Right atrium auricular region (tissue), 2 donors: ENCODE results near the gene PTGER1. TPM values are rescaled to one million over a fixed set of nuclear protein-coding genes. Genes with fewer than 3 reads are reported as not detected.
A peak's percentile ranks its signal among the peaks of the same experiment; 100 is the strongest.

Experiments used
- DNase-seq: peaks from one replicate; pipeline ENCODE4 v3.0.0-alpha.2; 2019; ENCODE audit warnings: low spot score
- H3K27ac ChIP-seq, 2 donors: fragments of 200-600 bp; sonication (generic); 1 replicate in 1 of 2; 2 replicates in 1 of 2; pipeline ENCODE4 v1.5.1; 2016 to 2019
- H3K27me3 ChIP-seq, 2 donors: fragments of 200-600 bp; sonication (generic); one replicate each; pipeline versions ENCODE4 v1.5.1 to v1.6.0; 2017 to 2019
- H3K36me3 ChIP-seq: fragments of 200-600 bp; sonication (generic); one replicate; pipeline ENCODE4 v1.5.1; 2016
- H3K4me1 ChIP-seq, 2 donors: fragments of 200-600 bp; sonication (generic); one replicate each; pipeline versions ENCODE4 v1.5.1 to v1.6.0; 2017 to 2019
- H3K4me3 ChIP-seq, 2 donors: fragments of 200-600 bp; sonication (generic); 1 replicate in 1 of 2; 2 replicates in 1 of 2; pipeline ENCODE4 v1.5.1; 2017 to 2019; ENCODE audit warnings: mild to moderate bottlenecking in 1 of 2, moderate library complexity in 1 of 2
- H3K9me3 ChIP-seq, 2 donors: fragments of 200-600 bp; sonication (generic); one replicate each; pipeline ENCODE4 v1.5.1; 2019
- CTCF ChIP-seq, 2 donors: fragments of 200-600 bp; sonication (generic); IDR thresholded peaks; one replicate each; pipeline ENCODE4 v1.5.1; 2019; ENCODE audit warnings: antibody characterized with exemption in 2 of 2
- total RNA-seq, 2 donors: library from RNA; depleted of rRNA; stranded (reverse); fragments of >200 nt; gene quantifications; one replicate each; pipeline ENCODE4 v1.1.0, GENCODE V29; 2016

Gene PTGER1
- total RNA-seq, 2 donors from 2014 or later: not detected

- H3K9me3 ChIP-seq: no peaks in the 10 kb centered on the region
- no peaks in the 10 kb centered on the region for H3K36me3 ChIP-seq
- H3K27me3 ChIP-seq: no peaks in the 10 kb centered on the region
- H3K4me3 ChIP-seq: peak overlapping the region; percentile 91 to 93
- H3K4me1 ChIP-seq: peaks cover 0 to 31% of the 10 kb centered on the region in 2 donors
- no peak for TF ChIP-seq CTCF (IDR thresholded peaks at IDR 0.05)
- DNase-seq: no peak
- peak overlapping the region; percentile 69 to 82 for H3K27ac ChIP-seq
Observed at GRCh38 chr19:14495672-14496028, 20.5 kb upstream of the PTGER1 start.

GRCh38 chr19:14494910-14495671 lies 19.9 kb upstream of the PTGER1 start:
- no peaks in the 10 kb centered on the region for H3K27me3 ChIP-seq
- peak overlapping the region; percentile 69 to 82 for H3K27ac ChIP-seq
- H3K36me3 ChIP-seq: peaks cover 2% of the 10 kb centered on the region
- no peak for DNase-seq
- H3K9me3 ChIP-seq: no peaks in the 10 kb centered on the region
- TF ChIP-seq CTCF (IDR thresholded peaks at IDR 0.05): no peak
- peak overlapping the region; percentile 91 to 93 for H3K4me3 ChIP-seq
- H3K4me1 ChIP-seq: peaks cover 0 to 31% of the 10 kb centered on the region in 2 donors

GRCh38 chr19:14494411-14494810 lies 19.3 kb upstream of the PTGER1 start:
- H3K36me3 ChIP-seq: peaks cover 6% of the 10 kb centered on the region
- TF ChIP-seq CTCF (IDR thresholded peaks at IDR 0.05): no peak
- H3K27ac ChIP-seq: no peak overlapping the region
- peaks cover 0 to 31% of the 10 kb centered on the region in 2 donors for H3K4me1 ChIP-seq
- no peak for DNase-seq
- no peaks in the 10 kb centered on the region for H3K9me3 ChIP-seq
- no peaks in the 10 kb centered on the region for H3K27me3 ChIP-seq
- peak overlapping the region in 1 of 2 donors; percentile 93 for H3K4me3 ChIP-seq

GRCh38 chr19:14492756-14493337 lies 17.7 kb upstream of the PTGER1 start:
- no peak for DNase-seq
- H3K9me3 ChIP-seq: no peaks in the 10 kb centered on the region
- H3K36me3 ChIP-seq: peaks cover 15% of the 10 kb centered on the region
- H3K27ac ChIP-seq: no peak overlapping the region
- H3K27me3 ChIP-seq: no peaks in the 10 kb centered on the region
- no peak for TF ChIP-seq CTCF (IDR thresholded peaks at IDR 0.05)
- no peak overlapping the region for H3K4me3 ChIP-seq
- peaks cover 0 to 31% of the 10 kb centered on the region in 2 donors for H3K4me1 ChIP-seq

- DNase-seq: no peak
- Histone ChIP-seq H3K4me1 (no peaks in the 10 kb centered on the region), H3K27me3 (no peaks in the 10 kb centered on the region), H3K9me3 (no peaks in the 10 kb centered on the region), H3K27ac (no peak overlapping the region), H3K36me3 (peaks cover 15% of the 10 kb centered on the region), H3K4me3 (no peak overlapping the region)
- TF ChIP-seq CTCF (IDR thresholded peaks at IDR 0.05): no peak
Observed at GRCh38 chr19:14487370-14488125, 12.4 kb upstream of the PTGER1 start.
